Naive thymus-derived CD4-positive, alpha-beta T cell (primary cell): ENCODE measurements around the gene ATP10A. TPM values are rescaled to one million over a fixed set of nuclear protein-coding genes. Genes with fewer than 3 reads are reported as not detected.
A peak's percentile ranks its signal among the peaks of the same experiment; 100 is the strongest.

Experiments used
- ATAC-seq: fragments of 150-1000 bp; cut with Tn5 transposase; 2 replicates; pipeline ENCODE4 v1.10.0; 2021; ENCODE audit warnings: mild to moderate bottlenecking, moderate library complexity
- CTCF ChIA-PET: fragments of 350-600 bp; sonication (Branson Sonifier 250); formaldehyde crosslinking; loops from one replicate; lab custom pipeline; 2021; ENCODE audit warnings: antibody characterized with exemption; lab: Charles Lee
- POLR2A ChIA-PET: fragments of 350-600 bp; sonication (Branson Sonifier 250); formaldehyde crosslinking; loops from one replicate; lab custom pipeline; 2021; ENCODE audit warnings: antibody characterized with exemption, inconsistent platforms; lab: Charles Lee
- DNase-seq, 9 donors: peaks; one replicate each; pipeline versions ENCODE4 v3.0.0 to v3.0.0-alpha.2; 2020 to 2022; ENCODE audit warnings: mixed read lengths in 1 of 9
- H3K27ac ChIP-seq: one replicate; pipeline ENCODE4 v1.7.0; 2013; ENCODE audit warnings: mild to moderate bottlenecking, low read depth, low read length, moderate library complexity
- H3K27me3 ChIP-seq, 2 donors: one replicate each; pipeline ENCODE4 v1.7.0; 2013; ENCODE audit warnings: low read length in 2 of 2, mild to moderate bottlenecking in 2 of 2, moderate library complexity in 2 of 2; ENCODE audit not compliant: control insufficient read depth in 2 of 2, insufficient read depth in 2 of 2
- H3K36me3 ChIP-seq, 3 experiments: 1 replicate in 2 of 3; 2 replicates in 1 of 3; pipeline ENCODE4 v1.7.0; 2013; ENCODE audit warnings: low read length in 3 of 3, mild to moderate bottlenecking in 3 of 3, moderate library complexity in 1 of 3; ENCODE audit not compliant: insufficient read depth in 3 of 3, control insufficient read depth in 2 of 3
- H3K4me1 ChIP-seq, 2 donors: one replicate each; pipeline ENCODE4 v1.7.0; 2013; ENCODE audit warnings: low read length in 2 of 2, mild to moderate bottlenecking in 2 of 2, moderate library complexity in 1 of 2; ENCODE audit not compliant: control insufficient read depth in 2 of 2, insufficient read depth in 2 of 2
- H3K4me3 ChIP-seq: 2 replicates; pipeline ENCODE4 v1.7.0; 2013; ENCODE audit warnings: mild to moderate bottlenecking, low read length
- H3K9me3 ChIP-seq, 3 experiments: 1 replicate in 2 of 3; 2 replicates in 1 of 3; pipeline ENCODE4 v1.7.0; 2013; ENCODE audit warnings: low read length in 3 of 3; ENCODE audit not compliant: control insufficient read depth in 2 of 3
- H3K27ac Mint-ChIP-seq, 9 donors: one replicate each; pipeline ENCODE4 v1.8.0; 2020 to 2022; ENCODE audit warnings: mixed read lengths in 9 of 9, mild to moderate bottlenecking in 8 of 9, moderate library complexity in 5 of 9, inconsistent platforms in 2 of 9
- H3K27me3 Mint-ChIP-seq, 5 donors: one replicate each; pipeline ENCODE4 v1.8.0; 2021 to 2022; ENCODE audit warnings: mixed read lengths in 5 of 5, mild to moderate bottlenecking in 1 of 5
- H3K36me3 Mint-ChIP-seq, 5 donors: one replicate each; pipeline ENCODE4 v1.8.0; 2020 to 2022; ENCODE audit warnings: mixed read lengths in 5 of 5, mild to moderate bottlenecking in 3 of 5, inconsistent platforms in 1 of 5
- H3K4me1 Mint-ChIP-seq, 7 donors: one replicate each; pipeline ENCODE4 v1.8.0; 2020 to 2022; ENCODE audit warnings: mixed read lengths in 7 of 7, mild to moderate bottlenecking in 3 of 7, inconsistent platforms in 1 of 7
- H3K4me3 Mint-ChIP-seq, 10 donors: one replicate each; pipeline ENCODE4 v1.8.0; 2020 to 2022; ENCODE audit warnings: mild to moderate bottlenecking in 10 of 10, mixed read lengths in 10 of 10, moderate library complexity in 6 of 10, inconsistent platforms in 2 of 10
- H3K9me3 Mint-ChIP-seq, 11 donors: one replicate each; pipeline ENCODE4 v1.8.0; 2020 to 2022; ENCODE audit warnings: mixed read lengths in 11 of 11, mild to moderate bottlenecking in 4 of 11, inconsistent platforms in 1 of 11, moderate library complexity in 1 of 11
- intact Hi-C, 2 donors: fragments of 100-400 bp; cut with micrococcal nuclease; formaldehyde crosslinking; loops; one replicate each; pipeline ENCODE4 v1.15.1; 2023
- polyA plus RNA-seq, 2 donors: library from polyadenylated mRNA; unstranded; fragments of 300-500 nt; fragmentation: Illumina TruSeq; gene quantifications; one replicate each; pipeline ENCODE4 v1.2.3, GENCODE V29; 2021
- total RNA-seq, 6 experiments: library from RNA in 5 of 6; stranded (reverse) in 5 of 6; gene quantifications; 1 replicate in 5 of 6; 2 replicates in 1 of 6; pipeline ENCODE4 v1.2.3 and lab custom pipeline; 2021 to 2026

The ATP10A gene
- total and polyA plus RNA-seq, 7 experiments from 2014 or later = 7.2 to 86.4 (median 57.6) TPM

GRCh38 chr15:25799906-25800700 is 63.0 kb downstream of the ATP10A start:
- peaks cover 48 to 82% (median 70%) of the 10 kb centered on the region in 7 donors for H3K4me1 Mint-ChIP-seq
- no peaks in the 10 kb centered on the region for H3K9me3 ChIP-seq
- peak overlapping the region in 8 of 9 donors; percentile 37 to 93 (median 72) for H3K27ac Mint-ChIP-seq
- no peaks in the 10 kb centered on the region for H3K27me3 ChIP-seq
- H3K4me3 ChIP-seq = no peak overlapping the region
- peaks cover 0 to 4% (median 0%) of the 10 kb centered on the region in 5 donors for H3K36me3 Mint-ChIP-seq
- DNase-seq (peak in 3 of 9 donors; percentile 22 to 30 (median 28)), ATAC-seq (peak; percentile 40)
- ChIA-PET CTCF (no interaction called here), POLR2A (interaction anchor here (1.2 to 1.4 kb wide), 2 partner anchors 33 to 62 kb away, joined by 3 to 11 read pairs; partner anchors contain the start of gene ATP10A)
- H3K4me3 Mint-ChIP-seq = peak overlapping the region in 9 of 10 donors; percentile 72 to 89 (median 81)
- no peaks in the 10 kb centered on the region for H3K27me3 Mint-ChIP-seq
- no peaks in the 10 kb centered on the region for H3K9me3 Mint-ChIP-seq
- peaks cover 0 to 7% (median 0%) of the 10 kb centered on the region in 3 experiments for H3K36me3 ChIP-seq
- intact Hi-C loops = no loop called here
- no peak overlapping the region for H3K27ac ChIP-seq
- H3K4me1 ChIP-seq = peaks cover 0 to 31% of the 10 kb centered on the region in 2 donors

GRCh38 chr15:25797936-25798901 is 64.9 kb downstream of the ATP10A start:
- Mint-ChIP-seq H3K36me3 (peaks cover 0 to 4% (median 0%) of the 10 kb centered on the region in 5 donors), H3K4me3 (peak overlapping the region in 5 of 10 donors; percentile 21 to 89 (median 80)), H3K27ac (peak overlapping the region in 8 of 9 donors; percentile 8 to 87 (median 65)), H3K9me3 (no peaks in the 10 kb centered on the region), H3K27me3 (no peaks in the 10 kb centered on the region), H3K4me1 (peaks cover 57 to 96% (median 84%) of the 10 kb centered on the region in 7 donors)
- ChIA-PET CTCF (no interaction called here), POLR2A (interaction anchor here (2.4 kb wide), 1 partner anchor 13 kb away, joined by 11 read pairs; no protein-coding TSS in a partner anchor)
- no peak overlapping the region for H3K27ac ChIP-seq
- no peaks in the 10 kb centered on the region for H3K27me3 ChIP-seq
- H3K4me3 ChIP-seq = no peak overlapping the region
- no peak for ATAC-seq
- intact Hi-C loops = loop anchor here in 1 of 2 donors (2.0 kb wide), 1 partner anchor 13 kb away; no protein-coding TSS in a partner anchor
- peaks cover 0 to 7% (median 0%) of the 10 kb centered on the region in 3 experiments for H3K36me3 ChIP-seq
- peaks cover 0 to 31% of the 10 kb centered on the region in 2 donors for H3K4me1 ChIP-seq
- no peaks in the 10 kb centered on the region for H3K9me3 ChIP-seq
- DNase-seq = no peak

GRCh38 chr15:25797511-25797935 is 65.6 kb downstream of the ATP10A start:
- Mint-ChIP-seq H3K4me1 (peaks cover 60 to 93% (median 81%) of the 10 kb centered on the region in 7 donors), H3K9me3 (no peaks in the 10 kb centered on the region), H3K4me3 (peak overlapping the region in 1 of 10 donors; percentile 21), H3K36me3 (peaks cover 0 to 4% (median 0%) of the 10 kb centered on the region in 5 donors), H3K27me3 (no peaks in the 10 kb centered on the region), H3K27ac (peak overlapping the region in 5 of 9 donors; percentile 64 to 82 (median 74))
- ChIA-PET POLR2A (interaction anchor here (2.4 kb wide), 1 partner anchor 14 kb away, joined by 11 read pairs; no protein-coding TSS in a partner anchor), CTCF (interaction anchor here (1.8 kb wide), 1 partner anchor 14 kb away, joined by 6 read pairs; no protein-coding TSS in a partner anchor)
- no peaks in the 10 kb centered on the region for H3K9me3 ChIP-seq
- no peak overlapping the region for H3K4me3 ChIP-seq
- intact Hi-C loops = loop anchor here in 1 of 2 donors (2.0 kb wide), 1 partner anchor 13 kb away; no protein-coding TSS in a partner anchor
- H3K27ac ChIP-seq = no peak overlapping the region
- peaks cover 0 to 31% of the 10 kb centered on the region in 2 donors for H3K4me1 ChIP-seq
- peaks cover 0 to 2% (median 0%) of the 10 kb centered on the region in 3 experiments for H3K36me3 ChIP-seq
- no peak for DNase-seq
- no peak for ATAC-seq
- H3K27me3 ChIP-seq = no peaks in the 10 kb centered on the region

GRCh38 chr15:25797035-25797434 is 66.1 kb downstream of the ATP10A start:
- H3K4me1 ChIP-seq = peaks cover 0 to 31% of the 10 kb centered on the region in 2 donors
- intact Hi-C loops = loop anchor here in 1 of 2 donors (2.0 kb wide), 1 partner anchor 14 kb away; no protein-coding TSS in a partner anchor
- H3K36me3 ChIP-seq = no peaks in the 10 kb centered on the region
- POLR2A ChIA-PET = interaction anchor here (0.8 to 2.4 kb wide), 2 partner anchors 15 to 65 kb away, joined by 5 to 11 read pairs; no protein-coding TSS in a partner anchor
- H3K36me3 Mint-ChIP-seq = peaks cover 0 to 4% (median 0%) of the 10 kb centered on the region in 5 donors
- H3K27me3 ChIP-seq = no peaks in the 10 kb centered on the region
- peak overlapping the region in 2 of 10 donors; percentile 2 to 7 for H3K4me3 Mint-ChIP-seq
- H3K27ac ChIP-seq = no peak overlapping the region
- CTCF ChIA-PET = interaction anchor here (0.9 to 1.8 kb wide), 2 partner anchors 10 to 13 kb away, joined by 4 to 6 read pairs; no protein-coding TSS in a partner anchor
- H3K9me3 ChIP-seq = no peaks in the 10 kb centered on the region
- no peak overlapping the region for H3K4me3 ChIP-seq
- H3K27me3 Mint-ChIP-seq = no peaks in the 10 kb centered on the region
- no peak for DNase-seq
- H3K9me3 Mint-ChIP-seq = no peaks in the 10 kb centered on the region
- H3K4me1 Mint-ChIP-seq = peaks cover 63 to 94% (median 81%) of the 10 kb centered on the region in 7 donors
- ATAC-seq = no peak
- peak overlapping the region in 3 of 9 donors; percentile 19 to 82 (median 20) for H3K27ac Mint-ChIP-seq

- DNase-seq (no peak), ATAC-seq (no peak)
- peaks cover 0 to 4% (median 0%) of the 10 kb centered on the region in 5 donors for H3K36me3 Mint-ChIP-seq
- Histone ChIP-seq H3K27me3 (no peaks in the 10 kb centered on the region), H3K9me3 (no peaks in the 10 kb centered on the region), H3K4me1 (peaks cover 0 to 30% of the 10 kb centered on the region in 2 donors), H3K4me3 (no peak overlapping the region), H3K36me3 (no peaks in the 10 kb centered on the region), H3K27ac (no peak overlapping the region)
- intact Hi-C loops = loop anchor here in 1 of 2 donors (2.0 kb wide), 1 partner anchor 14 kb away; no protein-coding TSS in a partner anchor
- peaks cover 67 to 94% (median 81%) of the 10 kb centered on the region in 7 donors for H3K4me1 Mint-ChIP-seq
- H3K27me3 Mint-ChIP-seq = no peaks in the 10 kb centered on the region
- H3K9me3 Mint-ChIP-seq = no peaks in the 10 kb centered on the region
- peak overlapping the region in 2 of 9 donors; percentile 82 to 86 for H3K27ac Mint-ChIP-seq
- H3K4me3 Mint-ChIP-seq = no peak overlapping the region
- ChIA-PET CTCF (interaction anchor here (0.9 to 1.8 kb wide), 3 partner anchors 10 to 137 kb away, joined by 3 to 6 read pairs (median 4); no protein-coding TSS in a partner anchor), POLR2A (interaction anchor here (0.8 to 2.4 kb wide), 6 partner anchors 10 to 72 kb away, joined by 3 to 11 read pairs (median 4); no protein-coding TSS in a partner anchor)
These were observed 66.7 kb downstream of the ATP10A start for GRCh38 chr15:25796395-25796794.
